ENCODE results near the gene NR2F1. TPM values are rescaled to one million over a fixed set of nuclear protein-coding genes. Genes with fewer than 3 reads are reported as not detected.
A peak's percentile ranks its signal among the peaks of the same experiment; 100 is the strongest.

Gene NR2F1
- total RNA-seq, 6 experiments from 2014 or later: 21.1 to 27.5 (median 23.6) TPM

DNA sequence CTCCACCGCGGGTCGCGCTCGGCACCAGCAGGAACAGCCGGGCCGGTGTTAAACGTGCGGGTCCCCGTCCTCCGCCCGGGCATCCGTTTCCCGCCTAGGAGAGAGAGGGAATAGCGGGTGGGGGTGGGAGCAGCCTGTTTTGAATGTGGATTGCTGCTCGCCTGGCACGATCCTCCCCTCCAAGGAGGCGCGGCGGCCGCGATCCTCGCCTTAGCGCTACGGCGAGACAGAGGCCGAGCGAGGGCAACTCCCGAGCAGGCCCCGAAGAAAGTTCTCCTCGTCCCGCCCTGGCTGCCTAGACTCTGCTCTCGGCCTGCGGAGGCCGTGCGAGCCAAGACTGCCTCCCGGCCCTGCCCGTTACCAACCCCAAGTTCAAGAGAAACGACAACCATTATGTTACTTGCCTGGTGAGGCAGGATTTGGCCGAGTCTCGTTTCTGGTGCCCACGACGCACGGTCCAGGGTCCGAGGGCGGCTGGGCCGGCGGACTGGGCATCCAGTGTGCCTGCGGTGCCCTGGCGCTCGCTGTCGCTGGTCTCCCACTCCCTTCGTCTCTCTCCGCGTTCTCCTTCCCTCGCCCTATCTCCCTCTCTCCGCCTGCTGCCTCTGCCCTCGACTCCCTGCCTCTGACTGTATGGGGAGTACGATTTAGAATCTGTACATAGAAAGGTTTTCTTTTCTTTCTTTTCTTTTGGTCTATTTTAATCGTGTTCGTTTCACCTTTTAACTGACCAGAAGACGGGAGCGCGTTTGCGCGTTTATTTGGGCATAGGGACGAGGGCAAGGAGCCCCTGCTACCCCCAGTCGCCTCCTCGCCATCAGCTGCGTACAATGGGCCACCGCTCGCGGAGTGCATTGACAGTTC lies 2.7 kb upstream of the NR2F1 start:
- Mint-ChIP-seq H3K9me3 (no peaks in the 10 kb centered on the region), H3K27me3 (ENCODE audit: insufficient read depth) (no peaks in the 10 kb centered on the region; the same call in 1 of the 2 replicates), H3K4me1 (ENCODE audit: low read depth) (peaks cover 32% of the 10 kb centered on the region), H3K36me3 (ENCODE audit: low read depth) (peaks cover 6% of the 10 kb centered on the region; the same call in 1 of the 2 replicates), H3K4me3 (no peak overlapping the region), H3K27ac (no peak overlapping the region; the same call in 1 of the 2 replicates)
- DNase-seq: no peak
- TF ChIP-seq, protein P1, sequence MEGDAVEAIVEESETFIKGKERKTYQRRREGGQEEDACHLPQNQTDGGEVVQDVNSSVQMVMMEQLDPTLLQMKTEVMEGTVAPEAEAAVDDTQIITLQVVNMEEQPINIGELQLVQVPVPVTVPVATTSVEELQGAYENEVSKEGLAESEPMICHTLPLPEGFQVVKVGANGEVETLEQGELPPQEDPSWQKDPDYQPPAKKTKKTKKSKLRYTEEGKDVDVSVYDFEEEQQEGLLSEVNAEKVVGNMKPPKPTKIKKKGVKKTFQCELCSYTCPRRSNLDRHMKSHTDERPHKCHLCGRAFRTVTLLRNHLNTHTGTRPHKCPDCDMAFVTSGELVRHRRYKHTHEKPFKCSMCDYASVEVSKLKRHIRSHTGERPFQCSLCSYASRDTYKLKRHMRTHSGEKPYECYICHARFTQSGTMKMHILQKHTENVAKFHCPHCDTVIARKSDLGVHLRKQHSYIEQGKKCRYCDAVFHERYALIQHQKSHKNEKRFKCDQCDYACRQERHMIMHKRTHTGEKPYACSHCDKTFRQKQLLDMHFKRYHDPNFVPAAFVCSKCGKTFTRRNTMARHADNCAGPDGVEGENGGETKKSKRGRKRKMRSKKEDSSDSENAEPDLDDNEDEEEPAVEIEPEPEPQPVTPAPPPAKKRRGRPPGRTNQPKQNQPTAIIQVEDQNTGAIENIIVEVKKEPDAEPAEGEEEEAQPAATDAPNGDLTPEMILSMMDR (IDR thresholded peaks at IDR 0.05): no peak

DNA sequence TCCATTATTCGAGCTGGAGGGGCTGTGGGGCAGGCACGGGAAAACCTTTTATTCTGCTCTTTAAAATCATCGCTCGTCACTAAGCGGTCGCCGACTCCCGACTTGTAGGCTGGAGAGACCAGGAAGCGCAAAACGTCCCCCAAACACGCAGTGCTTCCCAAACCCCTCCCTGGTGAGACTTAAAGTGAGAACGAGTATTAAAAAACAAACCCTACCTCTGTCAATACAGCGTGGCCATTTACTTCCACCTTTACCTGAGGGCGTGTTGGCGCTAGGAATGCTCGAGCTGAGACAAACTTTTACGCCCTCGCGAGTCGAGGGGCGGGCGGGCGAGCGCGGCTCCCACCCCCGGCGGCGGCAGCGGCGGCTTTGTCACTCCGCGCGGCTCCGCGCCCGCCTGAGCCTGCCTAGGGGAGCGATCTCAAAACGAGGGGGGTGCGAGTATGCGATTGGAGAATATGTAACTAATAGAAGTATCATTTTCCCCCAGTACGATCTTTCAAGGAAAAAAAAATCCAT lies 2.0 kb upstream of the NR2F1 start, which contains the start of gene NR2F1-AS1:
Gene NR2F1-AS1, minus strand, starts transcription at position 293 of the 519 bp plus-strand sequence.
- H3K36me3 Mint-ChIP-seq (ENCODE audit: low read depth): peaks cover 11% of the 10 kb centered on the region; the same call in 1 of the 2 replicates
- H3K4me1 Mint-ChIP-seq (ENCODE audit: low read depth): peaks cover 28% of the 10 kb centered on the region
- no peak within 1 kb of the TSS for H3K4me3 Mint-ChIP-seq
- H3K27me3 Mint-ChIP-seq (ENCODE audit: insufficient read depth): no peaks in the 10 kb centered on the region; the same call in 1 of the 2 replicates
- H3K27ac Mint-ChIP-seq: no peak within 1 kb of the TSS; the same call in 1 of the 2 replicates
- DNase-seq: no peak
- TF ChIP-seq, protein P1 (IDR thresholded peaks at IDR 0.05): no peak
- no peaks in the 10 kb centered on the region for H3K9me3 Mint-ChIP-seq

DNA sequence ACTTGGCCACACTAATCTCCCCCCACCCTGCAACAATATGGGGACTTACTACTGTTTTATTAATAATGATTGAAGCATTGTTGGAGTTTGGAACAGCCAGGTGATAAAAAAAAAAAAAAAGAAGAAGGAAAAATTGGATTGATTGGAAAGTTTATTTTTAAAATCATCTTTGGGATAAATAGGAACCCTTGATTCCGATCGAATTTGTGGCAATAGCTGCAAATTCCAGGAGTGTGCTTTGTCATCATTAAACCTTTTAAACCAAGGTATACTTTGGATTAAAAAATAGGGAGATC lies 907 bp upstream of the NR2F1 start:
- Mint-ChIP-seq H3K4me3 (no peak overlapping the region), H3K27me3 (ENCODE audit: insufficient read depth) (no peaks in the 10 kb centered on the region; the same call in 1 of the 2 replicates), H3K4me1 (ENCODE audit: low read depth) (peaks cover 32% of the 10 kb centered on the region), H3K9me3 (no peaks in the 10 kb centered on the region), H3K36me3 (ENCODE audit: low read depth) (peaks cover 11% of the 10 kb centered on the region; the same call in 1 of the 2 replicates), H3K27ac (no peak overlapping the region)
- TF ChIP-seq, protein P1 (IDR thresholded peaks at IDR 0.05): no peak
- no peak for DNase-seq

DNA sequence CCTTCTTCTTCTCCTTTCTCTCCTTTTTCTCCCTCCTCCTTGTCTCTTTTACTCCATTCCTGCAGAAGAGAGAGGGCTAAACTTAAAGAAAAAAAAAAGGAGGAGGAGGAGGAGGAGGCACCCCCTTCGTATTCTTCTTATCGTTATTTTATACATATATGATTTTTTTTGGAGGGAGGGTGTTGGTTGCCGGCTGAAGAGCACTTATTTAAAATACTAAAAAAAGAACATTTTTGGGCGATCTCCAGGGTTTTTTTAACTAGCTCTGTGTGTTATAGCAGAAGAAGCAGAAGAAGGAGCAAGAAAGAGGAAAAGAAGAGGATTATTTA lies 381 bp downstream of the NR2F1 start:
- Mint-ChIP-seq H3K4me3 (no peak overlapping the region), H3K4me1 (ENCODE audit: low read depth) (peaks cover 26% of the 10 kb centered on the region), H3K27ac (no peak overlapping the region), H3K36me3 (ENCODE audit: low read depth) (peaks cover 11% of the 10 kb centered on the region; the same call in 1 of the 2 replicates), H3K9me3 (no peaks in the 10 kb centered on the region), H3K27me3 (ENCODE audit: insufficient read depth) (no peaks in the 10 kb centered on the region; the same call in 1 of the 2 replicates)
- no peak for DNase-seq
- TF ChIP-seq, protein P1 (IDR thresholded peaks at IDR 0.05): no peak

DNA sequence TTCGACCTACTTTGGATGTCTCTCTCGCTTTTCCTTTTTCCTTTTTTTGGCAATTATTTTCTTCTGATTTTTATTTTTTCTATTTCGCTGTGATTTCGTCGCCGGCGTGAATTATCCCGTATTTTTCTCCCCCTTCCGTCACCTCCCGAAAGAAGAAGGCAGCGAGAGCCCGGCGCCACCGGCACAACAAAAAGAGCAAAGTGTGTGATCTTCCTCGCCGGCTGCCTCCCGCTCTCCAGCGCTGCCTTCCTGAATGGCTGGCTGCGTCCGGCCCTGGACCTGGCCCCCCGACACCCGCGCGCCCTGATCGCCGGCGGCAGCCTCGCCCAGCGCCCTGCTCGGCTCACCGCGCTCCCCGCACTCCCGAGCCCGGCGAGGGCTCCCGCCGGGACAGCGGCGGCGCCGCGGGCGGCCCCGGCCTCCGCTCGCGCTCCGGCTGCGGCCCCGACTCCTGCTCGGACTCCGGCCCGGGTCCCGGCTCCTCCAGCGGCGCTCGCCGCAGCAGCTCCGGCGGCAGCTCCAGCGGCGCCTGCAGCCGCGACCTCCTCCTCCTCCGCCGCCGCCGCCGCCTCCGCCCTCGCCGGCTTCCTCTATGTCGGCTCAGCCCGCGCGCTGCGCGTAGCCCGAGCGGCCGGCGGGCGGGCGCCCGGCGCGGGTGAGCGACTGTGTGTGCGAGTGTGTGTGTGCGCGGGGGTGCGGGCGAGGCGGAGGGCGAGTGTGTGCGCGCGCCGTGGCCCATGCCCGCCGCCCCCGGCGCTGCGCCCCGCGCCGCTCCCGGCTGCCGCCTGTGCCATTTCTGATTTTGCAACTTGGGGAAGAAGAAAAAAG lies 960 bp downstream of the NR2F1 start:
- Mint-ChIP-seq H3K4me3 (no peak overlapping the region; the same call in none of the 2 replicates), H3K36me3 (ENCODE audit: low read depth) (peaks cover 16% of the 10 kb centered on the region), H3K27me3 (ENCODE audit: insufficient read depth) (no peaks in the 10 kb centered on the region; the same call in 1 of the 2 replicates), H3K27ac (no peak overlapping the region), H3K4me1 (ENCODE audit: low read depth) (peaks cover 25% of the 10 kb centered on the region; the same call in 1 of the 2 replicates), H3K9me3 (peaks cover 3% of the 10 kb centered on the region; the same call in 1 of the 2 replicates)
- DNase-seq: peak; percentile 46
- TF ChIP-seq, protein P1 (IDR thresholded peaks at IDR 0.05): no peak

Measured in HFFc6 (cell line).